Stimulated activated CD8-positive, alpha-beta memory T cell treated with anti-CD3 and anti-CD28 coated beads, Interleukin-7, amount 100 ng/mL, for 4 hours (primary cell): ENCODE measurements around the gene CHST8.

Source experiments
- DNase-seq, 2 donors: peaks; one replicate each; pipeline ENCODE4 v3.0.0-alpha.2; 2020; ENCODE audit warnings: low read depth in 2 of 2

CHST8 gene

DNA sequence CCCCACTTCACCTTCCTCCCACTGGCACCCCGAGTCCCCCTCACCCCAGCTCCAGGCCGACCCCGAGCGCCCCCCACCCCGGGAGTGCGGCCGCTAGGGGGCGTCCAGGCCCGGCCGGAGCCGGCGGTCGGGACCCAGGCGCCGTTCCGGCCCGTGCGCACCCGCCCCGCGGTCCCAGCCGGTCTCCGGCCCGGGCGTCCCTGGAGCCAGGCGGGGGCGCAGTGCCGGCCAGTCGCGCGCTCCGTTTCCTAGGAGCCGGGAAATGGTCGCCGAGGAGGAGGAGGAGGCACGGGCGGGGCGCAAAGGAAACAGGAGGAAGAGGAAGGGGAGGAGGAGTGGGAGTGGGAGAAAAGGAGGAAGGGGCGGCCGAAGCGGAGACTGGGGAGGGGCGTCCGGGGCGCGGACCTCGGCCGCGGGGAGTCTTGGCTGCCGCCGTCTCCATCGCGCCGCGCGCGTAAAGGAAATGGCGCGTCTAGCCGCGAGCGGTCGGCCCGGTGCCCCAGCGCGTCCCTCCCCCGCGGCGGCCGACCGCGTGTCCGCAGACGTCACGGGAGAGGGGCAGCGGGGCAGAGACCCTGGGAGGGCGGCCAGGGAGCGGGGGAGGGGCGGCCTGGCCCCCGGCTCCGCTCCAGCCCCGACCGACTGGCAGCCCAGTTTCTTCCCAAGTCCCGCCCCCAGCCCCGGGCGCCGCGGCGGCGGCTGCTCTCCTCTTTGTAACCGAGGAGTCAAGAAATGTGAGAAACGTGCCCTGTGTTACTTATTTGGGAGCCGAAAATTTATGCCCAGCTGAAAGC is 173.8 kb downstream of the CHST8 start:
- peak in 1 of 2 donors; percentile 26 for DNase-seq

DNA sequence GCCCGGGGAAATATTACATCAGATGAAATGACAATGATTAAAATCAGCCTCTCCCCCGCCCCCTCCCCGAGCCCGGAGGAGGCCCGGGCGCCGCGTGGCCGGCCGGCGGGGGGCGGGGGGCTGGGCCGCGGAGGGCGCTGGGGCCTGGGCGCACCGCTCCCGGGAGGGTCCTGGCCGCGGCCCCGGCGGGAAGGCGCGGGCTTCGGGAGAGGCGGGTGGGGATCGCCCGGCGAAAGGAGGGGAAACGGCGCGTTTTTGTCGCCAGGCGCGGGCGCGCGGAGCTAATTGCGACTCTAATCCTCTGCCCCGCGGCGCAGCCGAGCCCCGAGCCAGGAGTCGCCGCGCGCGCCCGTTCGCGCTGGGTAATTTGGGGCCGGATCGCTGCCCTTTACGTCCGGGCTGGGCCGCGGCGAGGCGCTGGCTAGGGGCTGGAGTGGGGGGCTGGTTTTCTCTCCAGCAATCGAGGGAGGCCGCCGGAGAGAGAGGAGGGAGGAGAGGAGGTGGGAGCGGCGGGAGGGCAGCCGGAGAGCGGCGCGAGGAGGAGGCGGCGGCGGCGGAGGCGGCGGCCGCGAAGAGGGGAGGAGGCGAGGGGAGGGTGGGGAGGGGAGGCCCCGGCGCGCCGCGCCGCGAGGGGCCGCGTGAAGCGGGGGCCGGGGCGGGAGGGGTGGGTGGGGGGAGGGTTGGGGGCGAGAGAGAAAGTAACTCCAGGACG is 174.6 kb downstream of the CHST8 start, which contains the start of gene KCTD15:
TSS of gene KCTD15 (plus strand) at position 707 of the 712 bp plus-strand sequence. CDS start 3,585 bp downstream, outside the sequence.
- DNase-seq: no peak

DNA sequence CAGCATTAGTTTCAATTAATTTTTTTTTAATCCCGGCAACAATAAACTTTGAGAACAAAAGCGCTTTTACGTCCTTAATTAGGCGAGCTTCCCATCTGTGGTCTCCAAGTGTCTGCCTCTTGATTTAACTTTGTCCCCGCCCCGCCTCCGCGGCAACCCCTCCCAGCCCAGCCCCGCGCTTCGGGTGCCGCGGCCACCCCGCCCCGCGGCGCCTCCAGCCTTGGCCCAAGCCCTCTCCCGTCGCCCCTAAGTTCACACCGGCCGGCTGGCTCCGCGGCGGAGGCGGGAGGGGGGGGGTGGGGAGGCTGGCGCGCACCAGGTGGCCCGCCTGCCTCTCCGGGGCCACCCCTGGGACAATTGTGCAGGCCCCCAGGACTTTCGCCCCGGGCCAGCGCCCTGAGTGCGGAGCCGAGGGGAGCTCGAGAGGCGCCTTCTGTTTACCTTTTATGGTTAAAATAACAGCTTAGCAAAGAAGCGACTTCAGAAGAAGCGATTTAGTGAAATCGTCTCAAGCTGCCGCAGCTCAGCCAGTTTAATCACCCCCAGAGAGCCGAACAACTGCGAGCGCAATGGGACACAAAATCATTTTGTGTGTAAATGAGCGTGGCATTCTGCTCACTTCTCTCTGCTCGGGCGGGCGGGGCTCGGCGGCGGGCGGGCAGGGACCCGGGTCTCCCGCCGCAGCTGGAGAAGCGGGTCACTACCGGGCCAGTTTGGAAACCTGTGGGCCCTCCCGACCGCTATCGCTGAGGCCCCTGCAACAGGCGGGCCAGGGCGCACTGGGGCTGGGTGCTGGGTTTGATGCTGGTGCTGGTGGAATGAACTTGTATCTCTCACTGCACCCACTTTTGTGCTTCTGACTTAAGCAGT is 176.3 kb downstream of the CHST8 start:
- DNase-seq: no peak

DNA sequence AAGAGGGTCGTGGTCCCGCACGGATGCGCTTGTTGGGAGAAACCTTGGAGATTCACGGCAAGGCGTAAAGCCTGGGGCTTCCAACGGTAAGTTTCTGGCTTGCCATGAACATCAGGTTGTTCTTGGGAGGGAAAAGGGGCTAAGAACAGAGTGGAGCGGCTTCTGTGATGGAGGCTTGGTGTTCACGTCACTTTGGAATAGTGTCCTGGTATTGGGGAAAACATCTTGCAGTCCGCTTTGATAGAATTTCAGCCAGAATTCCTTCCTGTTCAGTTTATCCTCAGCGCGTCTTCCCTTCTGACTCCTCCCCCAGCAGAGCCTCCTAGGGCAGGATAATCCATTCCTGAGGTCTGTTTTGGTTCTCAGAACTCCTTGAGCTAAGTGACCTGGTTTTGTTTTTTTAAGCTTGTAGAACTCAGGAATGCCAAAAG is 176.9 kb downstream of the CHST8 start:
- no peak for DNase-seq

DNA sequence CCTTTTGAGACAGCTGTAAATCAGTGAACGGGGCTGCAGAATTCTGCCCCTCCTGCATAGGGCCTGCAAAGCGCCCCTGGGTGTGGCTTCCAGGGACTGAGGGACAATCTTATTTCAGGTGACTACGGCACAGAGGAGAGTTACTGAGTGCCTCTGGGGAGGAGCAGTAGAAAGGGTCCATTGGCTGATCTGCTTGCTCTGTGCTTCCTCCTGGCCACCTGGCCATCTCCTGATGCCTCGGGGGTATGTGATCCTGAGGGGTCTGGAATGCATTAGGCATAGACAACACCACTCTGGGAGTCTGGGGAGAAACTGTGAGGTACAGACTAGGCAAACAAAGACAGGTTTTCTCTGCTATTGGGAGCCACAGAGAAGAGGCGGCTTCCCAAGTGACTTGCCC is 177.7 kb downstream of the CHST8 start:
- DNase-seq: no peak

DNA sequence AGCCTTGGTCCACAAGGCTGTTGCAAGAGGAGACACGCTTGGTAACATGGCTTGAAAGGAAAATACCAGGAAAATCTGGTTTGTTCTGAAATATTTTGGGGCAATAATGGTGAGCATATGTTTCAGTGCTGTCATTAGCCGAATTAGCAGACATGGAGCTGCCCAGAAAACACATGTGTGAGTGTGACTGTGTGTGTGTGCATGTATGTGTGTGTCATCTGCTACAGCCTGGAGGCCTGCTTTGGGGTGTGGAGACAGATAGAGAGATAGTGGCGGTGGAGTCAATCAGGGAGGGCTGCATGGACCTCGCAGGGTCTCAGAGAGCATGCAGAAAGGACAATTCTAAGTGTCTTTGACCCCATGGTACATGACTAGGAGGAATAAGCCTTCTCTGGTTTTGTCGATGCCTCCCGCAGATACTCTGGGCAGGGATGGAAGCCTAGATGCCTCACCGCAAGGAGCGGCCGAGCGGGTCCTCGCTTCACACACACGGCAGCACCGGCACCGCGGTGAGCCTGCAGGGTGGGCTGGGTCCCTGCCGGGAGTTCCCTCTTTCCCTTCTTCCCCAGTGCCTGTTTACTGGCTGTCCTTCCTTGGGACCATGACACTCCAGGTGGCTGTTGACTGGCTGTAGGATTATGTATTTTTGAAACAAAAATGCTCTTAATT is 178.4 kb downstream of the CHST8 start:
- DNase-seq: no peak

DNA sequence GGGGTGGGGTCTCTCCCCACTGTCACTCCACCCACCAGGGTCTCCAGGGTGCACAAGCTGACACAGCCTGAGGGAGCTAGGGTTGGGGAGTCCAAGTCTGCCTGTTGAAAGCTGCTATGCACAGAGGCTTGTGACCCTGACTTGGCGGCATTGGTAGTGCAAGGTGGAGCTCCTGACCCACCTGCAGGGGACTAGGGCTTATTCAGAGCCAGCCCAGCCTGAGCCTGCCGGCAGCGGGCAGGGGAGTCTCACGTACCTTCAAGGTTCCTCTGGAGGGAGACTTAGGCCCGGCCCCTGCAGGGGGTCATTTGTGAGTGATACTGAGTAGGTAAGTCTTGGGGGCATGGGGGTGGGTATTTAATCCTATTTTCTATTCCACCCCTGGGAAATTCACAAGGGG is 179.7 kb downstream of the CHST8 start:
- DNase-seq: no peak

DNA sequence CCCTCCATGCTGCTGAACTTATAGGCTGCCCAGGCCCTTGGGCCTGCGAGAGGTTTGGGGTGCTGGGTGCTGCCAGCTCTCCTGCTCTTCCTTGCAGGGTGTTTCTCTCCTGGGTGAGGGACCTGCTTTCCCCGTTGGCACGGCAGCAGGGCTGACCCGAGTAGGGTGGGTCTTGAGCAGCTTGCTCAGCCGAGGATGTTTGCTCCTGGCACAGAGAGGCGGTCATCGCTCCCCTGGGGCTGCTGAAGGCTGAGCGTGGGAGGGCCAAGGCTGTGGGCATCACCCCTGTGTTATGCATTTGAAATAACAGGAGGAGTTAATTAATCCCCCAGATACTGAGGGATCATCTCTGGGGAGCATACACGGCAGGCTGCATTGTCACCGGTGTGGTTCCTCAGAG is 180.2 kb downstream of the CHST8 start:
- no peak for DNase-seq

DNA sequence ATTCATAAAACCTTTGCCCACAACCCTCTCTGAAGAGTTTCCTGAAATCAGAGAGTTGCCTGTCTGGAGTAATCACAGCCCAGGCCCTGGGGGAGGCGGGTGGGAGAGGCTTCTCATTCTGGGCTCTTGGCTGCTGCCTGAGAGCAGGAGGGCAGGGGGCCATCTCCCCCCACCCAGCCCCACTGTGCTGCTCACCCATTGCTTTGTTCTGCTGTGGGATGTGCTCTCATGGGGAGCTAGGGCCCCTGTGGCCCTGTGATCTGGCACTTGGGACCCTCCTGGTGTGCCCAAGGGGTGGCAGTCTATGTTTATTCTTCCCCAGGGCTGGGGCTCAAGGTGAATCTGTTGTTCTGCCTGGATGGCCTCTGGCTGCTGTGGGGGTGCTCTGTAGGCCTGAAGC is 181.0 kb downstream of the CHST8 start:
- DNase-seq: no peak

DNA sequence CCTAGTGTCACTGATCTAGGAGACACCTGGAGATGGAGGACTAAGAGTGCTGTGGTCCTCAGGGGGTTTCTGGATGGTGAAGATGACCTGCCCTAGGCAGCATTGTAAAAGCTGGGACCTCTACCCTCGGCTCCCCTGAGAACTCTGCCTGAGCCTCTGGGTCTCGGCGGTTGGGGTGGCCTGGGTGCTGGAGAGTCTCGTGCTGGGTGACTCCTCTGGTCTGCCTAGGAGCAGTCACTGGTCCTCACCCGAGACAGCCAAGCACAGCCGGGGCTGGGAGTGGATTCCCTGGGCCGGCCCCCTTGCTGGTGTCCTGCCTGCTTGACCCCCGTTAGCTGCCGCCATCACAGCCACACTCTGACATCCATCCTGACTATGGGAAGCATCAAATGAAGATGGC is 181.6 kb downstream of the CHST8 start:
- no peak for DNase-seq

DNA sequence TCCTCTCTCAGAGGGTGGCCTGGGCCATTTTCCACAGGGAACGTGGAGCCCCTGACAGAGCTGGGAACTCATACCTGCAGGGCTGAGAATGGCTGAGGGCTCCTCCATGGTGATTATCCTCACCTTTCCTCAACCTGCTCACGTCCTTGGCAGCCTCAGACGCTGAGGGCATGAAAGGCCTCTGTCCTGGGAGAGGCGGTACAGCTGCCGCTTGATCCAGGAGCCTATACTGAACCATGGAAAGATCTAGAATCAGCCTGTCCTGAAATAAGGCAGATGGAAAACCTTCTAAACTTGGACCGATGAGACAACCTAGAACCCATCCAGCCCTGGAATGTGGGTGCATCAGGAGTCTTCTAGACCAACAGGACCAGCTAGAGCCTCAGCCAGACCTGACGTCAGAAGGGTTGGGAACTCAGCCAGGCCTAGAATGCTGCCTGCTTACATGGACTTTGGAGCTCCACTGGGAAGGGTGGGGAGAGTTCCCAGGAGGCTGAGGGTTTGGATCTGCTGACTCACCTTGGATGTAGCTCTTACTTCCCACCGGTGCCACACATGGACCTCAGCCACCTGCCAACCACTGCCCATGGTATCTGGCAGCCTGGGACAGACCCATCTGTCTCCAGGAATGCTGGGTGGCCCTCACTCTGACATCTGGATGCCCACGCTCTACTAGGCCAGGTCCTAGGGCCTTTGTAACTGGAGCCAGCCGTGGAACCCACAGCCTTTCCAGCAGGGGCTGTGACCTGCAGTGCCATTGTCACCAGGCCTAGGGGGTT is 182.5 kb downstream of the CHST8 start:
- DNase-seq: no peak

DNA sequence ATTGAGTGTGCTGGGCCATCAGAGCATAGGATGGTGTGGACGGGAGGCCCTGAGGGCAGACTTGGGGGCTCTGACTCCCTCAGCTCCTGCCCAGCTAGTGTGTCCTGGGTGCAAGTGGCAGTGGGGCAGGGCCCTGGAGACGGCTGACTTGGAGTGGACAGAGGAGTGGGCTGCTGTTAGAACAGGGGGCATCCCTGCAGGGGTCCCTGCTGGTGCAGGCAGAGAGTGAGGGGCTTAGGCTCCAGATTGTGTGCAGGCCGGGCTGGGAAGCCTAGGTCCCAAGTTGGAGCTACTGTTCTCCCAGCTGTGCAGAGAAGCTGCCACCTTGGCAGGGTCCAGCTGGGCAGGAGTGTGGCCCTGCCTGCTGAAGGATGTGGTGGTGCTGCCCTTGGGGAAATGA is 183.6 kb downstream of the CHST8 start:
- no peak for DNase-seq

DNA sequence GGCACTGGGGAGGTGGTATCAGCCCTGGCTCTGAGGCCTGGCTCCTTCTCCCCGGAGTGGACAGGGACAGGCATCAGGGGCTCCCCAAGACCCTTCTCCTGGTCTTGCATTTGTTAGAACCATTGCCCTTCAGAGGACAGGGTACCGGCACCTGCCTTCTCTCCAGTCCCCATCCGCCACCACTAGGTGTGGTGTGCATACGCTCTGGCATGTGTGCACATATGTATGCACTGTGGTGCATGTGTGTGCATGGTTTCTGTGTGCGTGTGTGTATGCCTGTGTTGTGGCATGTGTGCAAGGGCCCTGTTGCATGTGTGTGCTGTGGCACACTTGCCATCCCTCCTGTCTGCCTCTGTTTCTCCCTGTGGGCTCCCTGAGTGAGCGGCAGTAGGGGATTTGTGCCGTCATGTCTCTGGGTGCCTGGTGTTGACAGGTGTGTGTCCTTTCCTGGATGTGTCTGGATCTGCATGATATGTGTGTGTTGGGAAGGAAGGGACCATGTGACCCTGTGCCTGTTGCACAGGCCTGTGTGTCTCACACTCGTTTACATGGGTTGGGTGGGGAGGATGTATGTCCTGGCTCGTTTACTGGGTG is 184.2 kb downstream of the CHST8 start:
- no peak for DNase-seq

DNA sequence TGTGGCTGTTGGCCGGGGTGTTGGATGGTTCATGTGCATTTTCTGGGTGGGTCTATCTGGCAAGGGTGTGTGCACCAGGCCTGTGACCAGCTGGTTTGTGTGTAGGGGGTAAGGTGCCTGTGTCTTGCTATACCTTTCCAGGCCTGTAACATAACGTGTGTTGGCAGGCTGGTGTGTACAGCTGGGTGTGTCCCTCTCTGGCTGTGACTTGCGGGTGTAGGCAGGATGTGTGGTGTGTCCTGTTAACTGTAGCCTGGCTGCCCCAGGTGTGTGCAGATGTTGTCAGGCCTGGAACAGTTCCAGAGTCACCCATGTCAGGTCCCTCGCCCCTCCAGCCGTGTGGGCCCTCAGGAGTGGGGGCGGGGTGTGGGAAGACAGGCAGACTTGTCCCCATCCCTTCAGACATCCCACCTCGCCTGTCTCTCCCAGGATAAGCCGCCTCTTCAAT is 184.7 kb downstream of the CHST8 start:
- no peak for DNase-seq

DNA sequence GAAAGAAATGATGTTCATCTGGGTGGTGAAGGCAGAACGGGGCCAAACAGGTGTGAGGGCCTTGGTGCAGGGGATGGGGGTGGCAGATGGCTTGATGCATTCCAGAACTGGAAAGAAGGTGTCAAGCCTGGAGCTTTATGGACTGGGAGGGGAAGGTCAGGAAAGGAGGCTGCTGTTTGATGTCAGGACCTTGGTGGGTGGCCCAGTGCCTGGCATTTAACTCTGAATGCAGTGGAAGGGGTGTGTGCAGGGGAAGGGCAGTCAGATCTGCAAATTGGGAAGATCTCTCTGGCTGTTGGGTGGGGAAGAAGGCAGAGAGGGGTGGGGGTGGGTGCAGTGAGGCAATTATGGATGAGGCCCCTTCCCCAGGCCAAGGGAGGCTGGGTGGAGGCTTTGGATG is 186.6 kb downstream of the CHST8 start:
- no peak for DNase-seq

DNA sequence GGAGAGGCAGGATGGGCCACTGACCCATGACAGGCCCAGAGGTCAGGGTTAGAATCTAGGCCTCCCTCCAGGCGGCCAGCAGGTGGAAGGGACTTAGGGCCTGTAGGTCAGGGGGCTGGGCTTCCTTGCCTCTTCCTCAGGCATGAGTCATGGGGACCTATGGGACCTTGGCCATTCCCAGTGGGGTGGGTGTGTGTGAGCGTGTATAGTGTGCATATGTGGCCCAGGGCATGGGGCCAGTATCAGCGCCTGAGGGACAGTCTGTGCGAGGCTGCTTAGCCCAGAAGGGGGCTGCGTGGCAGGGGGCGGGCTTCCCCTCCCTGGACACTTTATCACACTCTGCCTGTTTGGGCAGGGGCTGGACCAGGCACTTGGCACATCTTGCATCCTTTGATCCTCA is 188.2 kb downstream of the CHST8 start:
- no peak for DNase-seq

DNA sequence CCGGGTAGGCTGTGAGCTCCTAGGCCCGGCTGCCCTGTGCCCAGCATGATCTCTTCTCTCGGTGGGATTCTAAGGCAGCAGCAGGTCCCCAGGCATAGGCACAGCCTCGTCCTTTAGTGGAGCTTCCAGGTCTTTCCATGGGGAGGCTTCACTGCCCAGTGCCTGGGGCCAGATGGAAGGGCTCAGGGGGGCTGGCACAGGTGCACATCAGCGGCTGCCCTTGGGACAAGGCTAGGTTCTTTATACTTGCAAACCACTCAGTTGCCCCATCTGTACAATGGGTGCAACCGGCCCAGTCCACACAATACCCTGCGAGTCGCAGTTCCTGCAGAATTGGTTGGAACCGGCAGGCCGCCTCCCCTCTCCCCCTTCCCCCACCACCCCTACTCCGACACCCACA is 189.1 kb downstream of the CHST8 start:
- DNase-seq: no peak

DNA sequence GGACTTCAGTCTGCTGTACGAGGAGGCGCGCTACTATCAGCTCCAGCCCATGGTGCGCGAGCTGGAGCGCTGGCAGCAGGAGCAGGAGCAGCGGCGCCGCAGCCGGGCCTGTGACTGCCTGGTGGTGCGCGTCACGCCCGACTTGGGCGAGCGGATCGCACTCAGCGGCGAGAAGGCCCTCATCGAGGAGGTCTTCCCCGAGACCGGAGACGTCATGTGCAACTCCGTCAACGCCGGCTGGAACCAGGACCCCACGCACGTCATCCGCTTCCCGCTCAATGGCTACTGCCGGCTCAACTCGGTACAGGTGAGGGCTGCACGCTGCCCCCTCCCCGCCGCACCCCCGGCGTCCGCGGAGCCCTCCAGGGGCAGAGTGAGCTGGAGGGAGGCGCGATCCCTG is 189.5 kb downstream of the CHST8 start:
- no peak for DNase-seq

DNA sequence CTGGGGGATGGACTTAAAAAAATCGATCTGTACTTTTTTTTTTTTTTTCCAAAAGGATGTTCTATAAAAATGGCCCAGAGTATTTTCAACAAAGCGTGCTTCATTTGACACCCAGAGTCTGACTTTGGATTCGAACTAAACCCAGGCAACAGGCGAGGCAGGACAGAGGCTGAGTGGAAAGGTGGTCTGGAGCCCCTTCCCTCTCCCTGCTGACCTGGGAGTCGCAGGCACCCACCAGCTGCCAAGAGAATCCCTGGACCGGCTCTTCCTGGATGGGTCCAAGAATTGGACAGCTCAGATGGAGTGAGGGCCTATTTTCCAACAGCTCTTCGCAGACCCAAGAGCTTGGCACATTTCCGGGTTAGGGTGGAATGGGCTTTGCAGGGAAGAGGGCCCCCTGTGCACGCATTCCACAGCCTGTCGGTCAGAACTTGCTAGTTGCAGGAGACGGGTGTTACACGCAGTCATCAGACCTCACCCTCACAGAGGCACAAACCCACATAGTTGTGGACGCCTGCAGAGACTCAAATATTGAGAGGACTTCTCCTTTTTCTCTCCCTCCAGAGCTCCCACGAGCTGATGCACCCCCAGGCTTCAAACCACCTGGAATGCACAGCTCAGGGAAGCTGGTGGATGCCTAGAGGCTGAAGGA is 190.1 kb downstream of the CHST8 start:
- DNase-seq: no peak
